Omental fat pad (tissue), 4 donors: ENCODE results near the gene INPP5A. TPM values are rescaled to one million over a fixed set of nuclear protein-coding genes. Genes with fewer than 3 reads are reported as not detected.

ENCODE experiments used
- ATAC-seq: fragments of 150-250 bp; one replicate; pipeline ENCODE4 v1.9.1; 2016; ENCODE audit warnings: mild to moderate bottlenecking, moderate library complexity; ENCODE audit not compliant: low FRiP score
- DNase-seq: peaks from one replicate; pipeline ENCODE4 v3.0.0-alpha.2; 2019; ENCODE audit warnings: low spot score
- CTCF ChIP-seq, 3 donors: fragments of 450-650 bp; IDR thresholded peaks; one replicate each; pipeline ENCODE4 v1.5.1; 2016 to 2017; ENCODE audit warnings: antibody characterized with exemption in 3 of 3, mild to moderate bottlenecking in 3 of 3, moderate library complexity in 2 of 3
- total RNA-seq, 4 donors: library from RNA; depleted of rRNA; stranded (reverse); fragments of >200 nt; gene quantifications; one replicate each; pipeline ENCODE4 v1.1.0, GENCODE V29; 2016

Gene INPP5A
- total RNA-seq, 4 donors from 2014 or later = 34.1 to 49.3 (median 43.3) TPM

GRCh38 chr10:132652936-132653590, 115.5 kb downstream of the INPP5A start:
- ATAC-seq = no peak
- no peak for TF ChIP-seq CTCF (IDR thresholded peaks at IDR 0.05)
- DNase-seq = no peak

- TF ChIP-seq CTCF (IDR thresholded peaks at IDR 0.05) = no peak
- ATAC-seq (no peak), DNase-seq (no peak)
Measured at GRCh38 chr10:132653721-132654120, 116.1 kb downstream of the INPP5A start.

GRCh38 chr10:132654121-132654571, 116.6 kb downstream of the INPP5A start:
- no peak for TF ChIP-seq CTCF (IDR thresholded peaks at IDR 0.05)
- no peak for DNase-seq
- no peak for ATAC-seq

GRCh38 chr10:132654708-132655661, 117.4 kb downstream of the INPP5A start:
- DNase-seq = no peak
- peak in 1 of 3 donors; percentile 55 for TF ChIP-seq CTCF (IDR thresholded peaks at IDR 0.05)
- ATAC-seq = no peak

- ATAC-seq (no peak), DNase-seq (no peak)
- TF ChIP-seq CTCF (IDR thresholded peaks at IDR 0.05) = no peak
Measured at GRCh38 chr10:132655735-132656134, 118.1 kb downstream of the INPP5A start.

GRCh38 chr10:132656283-132657126, 118.9 kb downstream of the INPP5A start:
- DNase-seq = no peak

More at GRCh38 chr10:132656283-132657126, 118.9 kb downstream of the INPP5A start:
- no peak for ATAC-seq
- TF ChIP-seq CTCF (IDR thresholded peaks at IDR 0.05) = no peak
